HepG2 (cell line): Measurements from ENCODE around the gene RAB9A. TPM values are rescaled to one million over a fixed set of nuclear protein-coding genes. Genes with fewer than 3 reads are reported as not detected.

ENCODE experiments used
- CC2D1A ChIP-seq: sonication (generic); formaldehyde crosslinking; IDR thresholded peaks from 2 replicates; pipeline ENCODE4 v1.8.1; 2023; ENCODE audit warnings: mild to moderate bottlenecking, missing genetic modification reagents
- DPF2 ChIP-seq: sonication (generic); formaldehyde crosslinking; IDR thresholded peaks from 2 replicates; pipeline ENCODE4 v1.4.0; 2020; ENCODE audit warnings: mild to moderate bottlenecking, low read depth, missing genetic modification reagents, borderline replicate concordance
- HDAC6 ChIP-seq: fragments of 200-600 bp; sonication (generic); IDR thresholded peaks from 2 replicates; pipeline ENCODE4 v1.7.0; 2017; ENCODE audit warnings: mild to moderate bottlenecking, antibody characterized with exemption, low read length, low read depth
- HINFP ChIP-seq: sonication (generic); formaldehyde crosslinking; IDR thresholded peaks from 2 replicates; pipeline ENCODE4 v1.4.0; 2020; ENCODE audit warnings: low read depth, mild to moderate bottlenecking, missing genetic modification reagents
- POLR2G ChIP-seq: fragments of 200-400 bp; formaldehyde crosslinking; IDR thresholded peaks from 2 replicates; pipeline ENCODE4 v1.6.1; 2018; ENCODE audit warnings: mild to moderate bottlenecking, low read depth, low read length, moderate library complexity
- PREB ChIP-seq: sonication (generic); formaldehyde crosslinking; IDR thresholded peaks from 2 replicates; pipeline ENCODE4 v1.4.0; 2020; ENCODE audit warnings: missing genetic modification reagents
- RORA ChIP-seq: sonication (generic); formaldehyde crosslinking; IDR thresholded peaks from 2 replicates; pipeline ENCODE4 v1.5.0; 2020; ENCODE audit warnings: mild to moderate bottlenecking, missing genetic modification reagents, moderate library complexity
- SALL1 ChIP-seq: sonication (generic); formaldehyde crosslinking; IDR thresholded peaks from 2 replicates; pipeline ENCODE4 v1.8.0; 2022; ENCODE audit warnings: mild to moderate bottlenecking, missing genetic modification reagents
- SALL2 ChIP-seq: sonication (generic); formaldehyde crosslinking; IDR thresholded peaks from 2 replicates; pipeline ENCODE4 v1.8.1; 2023; ENCODE audit warnings: mild to moderate bottlenecking, missing genetic modification reagents, inconsistent platforms
- SMARCE1 ChIP-seq: fragments of 450-650 bp; IDR thresholded peaks from 2 replicates; pipeline ENCODE4 v1.6.1; 2017; ENCODE audit warnings: borderline replicate concordance
- TP53 ChIP-seq: sonication (generic); formaldehyde crosslinking; conservative IDR thresholded peaks from 2 replicates; pipeline ENCODE4 v1.4.0; 2020; ENCODE audit warnings: missing genetic modification reagents
- TSC22D2 ChIP-seq: sonication (generic); formaldehyde crosslinking; IDR thresholded peaks from 2 replicates; pipeline ENCODE4 v1.5.1; 2020; ENCODE audit warnings: missing genetic modification reagents, mild to moderate bottlenecking, borderline replicate concordance
- U2AF1 ChIP-seq: fragments of 200-400 bp; formaldehyde crosslinking; optimal IDR thresholded peaks from 2 replicates; pipeline ENCODE3; 2017; ENCODE audit warnings: mild to moderate bottlenecking, low read depth, low read length
- ZBTB10 ChIP-seq: sonication (generic); formaldehyde crosslinking; IDR thresholded peaks from 2 replicates; pipeline ENCODE4 v1.4.0; 2020; ENCODE audit warnings: missing genetic modification reagents, borderline replicate concordance
- ZFP1 ChIP-seq: IDR thresholded peaks from 2 replicates; pipeline ENCODE4 v1.6.1; 2016
- ZFP91 ChIP-seq: sonication (generic); formaldehyde crosslinking; IDR thresholded peaks from 2 replicates; pipeline ENCODE4 v1.9.0; 2022; ENCODE audit warnings: missing genetic modification reagents, mild to moderate bottlenecking, borderline replicate concordance
- ZNF296 ChIP-seq: sonication (generic); formaldehyde crosslinking; conservative IDR thresholded peaks from 2 replicates; pipeline ENCODE4 v1.5.0; 2020; ENCODE audit warnings: mild to moderate bottlenecking, missing genetic modification reagents
- ZNF569 ChIP-seq: sonication (generic); formaldehyde crosslinking; IDR thresholded peaks from 2 replicates; pipeline ENCODE4 v1.5.0; 2020; ENCODE audit warnings: mild to moderate bottlenecking, missing genetic modification reagents, moderate library complexity, borderline replicate concordance
- ZNF703 ChIP-seq: sonication (generic); formaldehyde crosslinking; IDR thresholded peaks from 2 replicates; pipeline ENCODE4 v1.5.1; 2020; ENCODE audit warnings: missing genetic modification reagents, mild to moderate bottlenecking, moderate library complexity, borderline replicate concordance
- ZSCAN5A ChIP-seq: sonication (generic); formaldehyde crosslinking; IDR thresholded peaks from 2 replicates; pipeline ENCODE4 v1.8.0; 2022; ENCODE audit warnings: mild to moderate bottlenecking, missing genetic modification reagents, borderline replicate concordance
- polyA plus RNA-seq, 8 experiments: library from polyadenylated mRNA; depleted of rRNA in 3 of 8; stranded (reverse) in 7 of 8; unstranded in 1 of 8; fragments of >200 nt; fragmentation: Illumina TruSeq in 4 of 8; extraction: Trizol in 4 of 8; gene quantifications; 2 replicates each; pipeline versions ENCODE4 v1.2.1 to v1.2.3, GENCODE V29; 2011 to 2016; ENCODE audit warnings: low read depth in 4 of 8, missing spikeins in 1 of 8, mixed read lengths in 1 of 8; ENCODE audit not compliant: insufficient read depth in 1 of 8
- total RNA-seq, 5 experiments: library from RNA; depleted of rRNA; stranded (reverse); fragments of >200 nt; fragmentation: Illumina TruSeq; extraction: Trizol; gene quantifications; 2 replicates each; pipeline ENCODE4 v1.2.3, GENCODE V29; 2016; ENCODE audit warnings: low read depth in 1 of 5

Gene RAB9A
- total and polyA plus RNA-seq, 2 of the 13 experiments (the other 11 are each of a cell fraction or from before 2014, with no cell fraction given) = 10.5 to 23.1 TPM

- peak; percentile 26; the same call in 1 of the 2 replicates for TF ChIP-seq ZSCAN5A
- no peak for TF ChIP-seq DPF2 (CRISPR knock-in tag)
- peak; percentile 51; the same call in 1 of the 2 replicates for TF ChIP-seq ZFP91
- TF ChIP-seq PREB (CRISPR knock-in tag) = no peak
- no peak for TF ChIP-seq CC2D1A (CRISPR knock-in tag)
- peak; percentile 91 for TF ChIP-seq POLR2G
- TF ChIP-seq SMARCE1 = no peak
- no peak for TF ChIP-seq RORA (CRISPR knock-in tag)
- no peak for TF ChIP-seq SALL2 (CRISPR knock-in tag)
- no peak for TF ChIP-seq ZBTB10 (CRISPR knock-in tag)
- TF ChIP-seq SALL1 (CRISPR knock-in tag) = peak; percentile 22; the same call in 1 of the 2 replicates
- no peak for TF ChIP-seq TSC22D2 (CRISPR knock-in tag)
- TF ChIP-seq HINFP (CRISPR knock-in tag) = no peak
- no peak for TF ChIP-seq ZNF296 (CRISPR knock-in tag)
- TF ChIP-seq TP53 (CRISPR knock-in tag) = 0 out of 2 replicates have a peak, but pooled peaks have one; percentile 55
- no peak for TF ChIP-seq ZNF703 (CRISPR knock-in tag)
- TF ChIP-seq ZFP1 (CRISPR knock-in tag) = no peak
- TF ChIP-seq HDAC6 = no peak
- TF ChIP-seq ZNF569 (CRISPR knock-in tag) = 0 out of 2 replicates have a peak, but pooled peaks have one; percentile 35
- TF ChIP-seq U2AF1 = no peak
Observed at GRCh38 chrX:13734278-13735172, 45.6 kb downstream of the RAB9A start, which contains the start of the genes OFD1 and TRAPPC2 (continued).
